ENCODE measurements around the gene ITM2B.

Gene ITM2B

GRCh38 chr13:48318377-48318811, 85.4 kb downstream of the ITM2B start:
- no peak overlapping the region for H3K27ac ChIP-seq
- H3K4me3 ChIP-seq: peak overlapping the region; percentile 38
- no peak for TF ChIP-seq CTCF (IDR thresholded peaks at IDR 0.05)
- no peak for DNase-seq (ENCODE audit: low spot score)

- Histone ChIP-seq H3K27ac (no peak overlapping the region), H3K4me3 (peak overlapping the region; percentile 38)
- no peak for TF ChIP-seq CTCF (IDR thresholded peaks at IDR 0.05)
- DNase-seq (ENCODE audit: low spot score): no peak
These were observed 86.0 kb downstream of the ITM2B start for GRCh38 chr13:48318821-48319511.
